Neural cell (in vitro differentiated cells): Measurements from ENCODE around the gene MYO18A. TPM values are rescaled to one million over a fixed set of nuclear protein-coding genes. Genes with fewer than 3 reads are reported as not detected.

Experiments used
- H2AFZ ChIP-seq: fragments of 200-600, 300-800 bp; sonication (generic), shearing (Covaris generic); 2 replicates; pipeline ENCODE4 v1.6.0; 2014; ENCODE audit warnings: low read depth, mild to moderate bottlenecking, antibody characterized with exemption, low read length, moderate library complexity
- H3F3A ChIP-seq: fragments of 200-600 bp; shearing (Covaris generic); 2 replicates; pipeline ENCODE4 v1.6.1; 2016; ENCODE audit warnings: mild to moderate bottlenecking, moderate library complexity, mixed read lengths, antibody characterized with exemption, low read length; ENCODE audit not compliant: insufficient read depth, poor library complexity, severe bottlenecking
- H3K27ac ChIP-seq: fragments of 200-600, 300-800 bp; sonication (generic), shearing (Covaris generic); 2 replicates; pipeline ENCODE4 v1.5.1; 2014; ENCODE audit warnings: mild to moderate bottlenecking, low read length, moderate library complexity
- H3K27me3 ChIP-seq: fragments of 300-800, 200-600 bp; sonication (generic), shearing (Covaris generic); 2 replicates; pipeline ENCODE4 v1.6.0; 2014; ENCODE audit warnings: mild to moderate bottlenecking, low read depth, low read length, moderate library complexity; ENCODE audit not compliant: insufficient read depth
- H3K36me3 ChIP-seq: fragments of 300-800, 200-600 bp; sonication (generic), shearing (Covaris generic); 2 replicates; pipeline ENCODE4 v1.5.1; 2014; ENCODE audit warnings: mild to moderate bottlenecking, antibody characterized with exemption, low read length, moderate library complexity; ENCODE audit not compliant: insufficient read depth
- H3K4me2 ChIP-seq: fragments of 300-800, 200-600 bp; sonication (generic), shearing (Covaris generic); 2 replicates; pipeline ENCODE4 v1.6.0; 2014; ENCODE audit warnings: mild to moderate bottlenecking, low read length
- H3K4me3 ChIP-seq: fragments of 300-800, 200-600 bp; sonication (generic), shearing (Covaris generic); 2 replicates; pipeline ENCODE4 v1.5.1; 2014; ENCODE audit warnings: mild to moderate bottlenecking, low read length, moderate library complexity
- H3K79me2 ChIP-seq: fragments of 200-600 bp; shearing (Covaris generic); replicated peaks from 2 replicates; pipeline ENCODE4 v1.6.0; 2014; ENCODE audit warnings: mild to moderate bottlenecking, low read length, moderate library complexity; ENCODE audit not compliant: insufficient read depth
- H3K9ac ChIP-seq: fragments of 300-800, 200-600 bp; sonication (generic), shearing (Covaris generic); 2 replicates; pipeline ENCODE4 v1.6.1; 2016; ENCODE audit warnings: mild to moderate bottlenecking, low read length, mixed read lengths
- H3K9me2 ChIP-seq: fragments of 200-600 bp; shearing (Covaris generic); 2 replicates; pipeline ENCODE4 v1.6.1; 2016; ENCODE audit warnings: mild to moderate bottlenecking, low read length, mixed read lengths; ENCODE audit not compliant: insufficient read depth
- H3K9me3 ChIP-seq: fragments of 200-600, 300-800 bp; sonication (generic), shearing (Covaris generic); 2 replicates; pipeline ENCODE4 v1.6.1; 2016; ENCODE audit warnings: mild to moderate bottlenecking, mixed run types, low read length, moderate library complexity, mixed read lengths
- H4K20me1 ChIP-seq: fragments of 200-600 bp; shearing (Covaris generic); 2 replicates; pipeline ENCODE4 v1.6.1; 2016; ENCODE audit warnings: mild to moderate bottlenecking, mixed run types; ENCODE audit not compliant: insufficient read depth
- EP300 ChIP-seq: fragments of 450-650 bp; conservative IDR thresholded peaks from 2 replicates; pipeline ENCODE4 v1.6.1; 2014; ENCODE audit warnings: antibody characterized with exemption, mild to moderate bottlenecking, moderate library complexity; ENCODE audit not compliant: poor library complexity, severe bottlenecking
- EZH2 ChIP-seq: fragments of 200-600, 300-800 bp; shearing (Covaris generic), sonication (generic); IDR thresholded peaks from 2 replicates; pipeline ENCODE4 v1.6.1; 2014; ENCODE audit warnings: antibody characterized with exemption, low read length, borderline replicate concordance, mild to moderate bottlenecking; ENCODE audit not compliant: insufficient read depth, poor library complexity, severe bottlenecking
- MXI1 ChIP-seq: fragments of 450-650 bp; conservative IDR thresholded peaks from 2 replicates; pipeline ENCODE4 v1.6.1; 2014; ENCODE audit warnings: antibody characterized with exemption, mild to moderate bottlenecking; ENCODE audit not compliant: poor library complexity, severe bottlenecking
- POLR2AphosphoS5 ChIP-seq: IDR thresholded peaks from 2 replicates; pipeline ENCODE4 v1.6.1; 2012
- RAD21 ChIP-seq: fragments of 450-650 bp; conservative IDR thresholded peaks from 2 replicates; pipeline ENCODE4 v1.6.1; 2014; ENCODE audit warnings: antibody characterized with exemption, mild to moderate bottlenecking, moderate library complexity
- SMC3 ChIP-seq: fragments of 450-650 bp; conservative IDR thresholded peaks from 2 replicates; pipeline ENCODE4 v1.6.1; 2014; ENCODE audit warnings: antibody characterized with exemption, mild to moderate bottlenecking, moderate library complexity; ENCODE audit not compliant: poor library complexity
- TAF1 ChIP-seq: IDR thresholded peaks from 2 replicates; pipeline ENCODE4 v1.6.1; 2012; ENCODE audit warnings: low read depth
- polyA plus RNA-seq: library from polyadenylated mRNA; depleted of rRNA; stranded (reverse); fragments of >200 nt; gene quantifications from 2 replicates; pipeline ENCODE4 v1.2.3, GENCODE V29; 2014
- TF ChIP-seq, protein P1 (sequence below): IDR thresholded peaks from 2 replicates; pipeline ENCODE4 v1.6.1; 2012; ENCODE audit warnings: borderline replicate concordance
- TF ChIP-seq, protein P2 (sequence below): fragments of 450-650 bp; IDR thresholded peaks from 2 replicates; pipeline ENCODE4 v1.5.1; 2014; ENCODE audit warnings: antibody characterized with exemption, mild to moderate bottlenecking, moderate library complexity; ENCODE audit not compliant: poor library complexity, severe bottlenecking

MYO18A gene
- polyA plus RNA-seq, 1 donor from 2014 or later, result 21.6 TPM

DNA sequence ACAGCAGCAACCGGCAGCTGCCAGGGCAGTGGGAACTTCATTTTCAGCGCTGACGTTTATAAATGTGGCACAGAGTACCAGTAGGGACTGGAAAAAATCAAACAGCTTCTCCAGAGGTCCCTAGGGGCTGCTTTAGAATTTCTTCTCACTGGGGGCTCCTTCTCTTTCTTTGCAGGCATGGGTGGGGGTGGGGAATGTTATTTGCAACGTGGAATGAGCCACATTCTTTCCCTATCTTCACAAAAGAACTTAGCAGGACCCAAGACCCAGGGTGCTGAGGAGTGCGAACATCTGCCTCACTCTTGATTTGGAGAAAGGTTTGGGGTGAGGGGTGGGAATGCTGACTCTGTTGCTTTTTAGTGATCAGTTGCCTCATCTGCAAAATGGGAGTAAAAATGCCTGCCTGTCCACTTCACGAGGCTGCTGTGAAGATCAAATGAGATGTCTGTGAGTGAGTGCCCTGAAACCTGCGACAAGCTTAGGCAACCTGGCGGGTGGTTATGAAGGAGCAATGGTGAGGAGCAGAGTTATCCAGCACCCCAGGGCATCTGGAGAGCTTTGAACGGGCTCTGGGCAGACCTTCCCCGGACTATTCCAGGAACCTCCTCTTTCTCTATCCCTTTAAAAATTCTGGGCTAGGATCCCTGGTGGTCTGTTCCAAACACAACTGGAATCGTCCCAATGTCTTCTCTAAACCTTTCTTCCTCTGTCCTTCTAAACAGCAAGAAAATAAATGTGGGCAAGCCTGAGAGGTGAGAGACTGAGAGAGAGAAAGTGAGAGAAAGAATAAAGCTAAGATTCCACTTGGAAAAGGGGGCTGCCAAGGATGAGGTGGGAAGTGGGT, 148.0 kb downstream of the MYO18A start:
- Histone ChIP-seq H3K79me2 (no peaks in the 10 kb centered on the region), H3K4me2 (no peak overlapping the region), H3F3A (no peaks in the 10 kb centered on the region), H3K4me3 (no peak overlapping the region), H3K9ac (no peak overlapping the region), H3K9me3 (peaks cover 6% of the 10 kb centered on the region), H4K20me1 (no peaks in the 10 kb centered on the region), H3K9me2 (no peaks in the 10 kb centered on the region), H2AFZ (no peak overlapping the region), H3K27ac (no peak overlapping the region), H3K27me3 (no peaks in the 10 kb centered on the region), H3K36me3 (no peaks in the 10 kb centered on the region)
- TF ChIP-seq MXI1 (no peak), TAF1 (no peak), SMC3 (no peak), EZH2 (no peak)
- TF ChIP-seq, protein P1, sequence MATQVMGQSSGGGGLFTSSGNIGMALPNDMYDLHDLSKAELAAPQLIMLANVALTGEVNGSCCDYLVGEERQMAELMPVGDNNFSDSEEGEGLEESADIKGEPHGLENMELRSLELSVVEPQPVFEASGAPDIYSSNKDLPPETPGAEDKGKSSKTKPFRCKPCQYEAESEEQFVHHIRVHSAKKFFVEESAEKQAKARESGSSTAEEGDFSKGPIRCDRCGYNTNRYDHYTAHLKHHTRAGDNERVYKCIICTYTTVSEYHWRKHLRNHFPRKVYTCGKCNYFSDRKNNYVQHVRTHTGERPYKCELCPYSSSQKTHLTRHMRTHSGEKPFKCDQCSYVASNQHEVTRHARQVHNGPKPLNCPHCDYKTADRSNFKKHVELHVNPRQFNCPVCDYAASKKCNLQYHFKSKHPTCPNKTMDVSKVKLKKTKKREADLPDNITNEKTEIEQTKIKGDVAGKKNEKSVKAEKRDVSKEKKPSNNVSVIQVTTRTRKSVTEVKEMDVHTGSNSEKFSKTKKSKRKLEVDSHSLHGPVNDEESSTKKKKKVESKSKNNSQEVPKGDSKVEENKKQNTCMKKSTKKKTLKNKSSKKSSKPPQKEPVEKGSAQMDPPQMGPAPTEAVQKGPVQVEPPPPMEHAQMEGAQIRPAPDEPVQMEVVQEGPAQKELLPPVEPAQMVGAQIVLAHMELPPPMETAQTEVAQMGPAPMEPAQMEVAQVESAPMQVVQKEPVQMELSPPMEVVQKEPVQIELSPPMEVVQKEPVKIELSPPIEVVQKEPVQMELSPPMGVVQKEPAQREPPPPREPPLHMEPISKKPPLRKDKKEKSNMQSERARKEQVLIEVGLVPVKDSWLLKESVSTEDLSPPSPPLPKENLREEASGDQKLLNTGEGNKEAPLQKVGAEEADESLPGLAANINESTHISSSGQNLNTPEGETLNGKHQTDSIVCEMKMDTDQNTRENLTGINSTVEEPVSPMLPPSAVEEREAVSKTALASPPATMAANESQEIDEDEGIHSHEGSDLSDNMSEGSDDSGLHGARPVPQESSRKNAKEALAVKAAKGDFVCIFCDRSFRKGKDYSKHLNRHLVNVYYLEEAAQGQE, result no peak
- TF ChIP-seq, protein P2, sequence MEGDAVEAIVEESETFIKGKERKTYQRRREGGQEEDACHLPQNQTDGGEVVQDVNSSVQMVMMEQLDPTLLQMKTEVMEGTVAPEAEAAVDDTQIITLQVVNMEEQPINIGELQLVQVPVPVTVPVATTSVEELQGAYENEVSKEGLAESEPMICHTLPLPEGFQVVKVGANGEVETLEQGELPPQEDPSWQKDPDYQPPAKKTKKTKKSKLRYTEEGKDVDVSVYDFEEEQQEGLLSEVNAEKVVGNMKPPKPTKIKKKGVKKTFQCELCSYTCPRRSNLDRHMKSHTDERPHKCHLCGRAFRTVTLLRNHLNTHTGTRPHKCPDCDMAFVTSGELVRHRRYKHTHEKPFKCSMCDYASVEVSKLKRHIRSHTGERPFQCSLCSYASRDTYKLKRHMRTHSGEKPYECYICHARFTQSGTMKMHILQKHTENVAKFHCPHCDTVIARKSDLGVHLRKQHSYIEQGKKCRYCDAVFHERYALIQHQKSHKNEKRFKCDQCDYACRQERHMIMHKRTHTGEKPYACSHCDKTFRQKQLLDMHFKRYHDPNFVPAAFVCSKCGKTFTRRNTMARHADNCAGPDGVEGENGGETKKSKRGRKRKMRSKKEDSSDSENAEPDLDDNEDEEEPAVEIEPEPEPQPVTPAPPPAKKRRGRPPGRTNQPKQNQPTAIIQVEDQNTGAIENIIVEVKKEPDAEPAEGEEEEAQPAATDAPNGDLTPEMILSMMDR, result no peak

DNA sequence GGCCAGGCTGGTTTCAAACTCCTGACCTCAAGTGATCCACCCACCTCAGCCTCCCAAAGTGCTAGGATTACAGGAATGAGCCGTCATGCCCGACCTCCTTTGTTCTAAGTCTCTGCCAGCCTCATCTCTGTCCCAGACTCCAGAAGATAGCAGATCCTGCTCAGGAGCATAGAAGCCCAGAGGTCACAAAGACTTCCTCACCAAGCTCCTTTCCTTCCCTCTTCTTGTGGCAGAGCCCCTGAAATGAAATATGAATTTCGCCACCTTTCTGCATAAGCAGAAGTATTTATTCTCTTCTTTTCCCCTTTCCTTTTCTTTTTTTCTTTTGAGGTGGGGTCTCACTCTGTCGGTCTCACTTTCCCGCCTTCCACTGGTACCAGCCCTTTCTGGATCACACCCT, 148.7 kb downstream of the MYO18A start:
- H3K4me3 ChIP-seq, result no peak overlapping the region
- no peaks in the 10 kb centered on the region for H4K20me1 ChIP-seq
- peaks cover 6% of the 10 kb centered on the region for H3K9me3 ChIP-seq
- no peak overlapping the region for H3K4me2 ChIP-seq
- H3F3A ChIP-seq, result no peaks in the 10 kb centered on the region
- no peak overlapping the region for H3K9ac ChIP-seq
- no peak overlapping the region for H2AFZ ChIP-seq
- H3K79me2 ChIP-seq, result no peaks in the 10 kb centered on the region
- H3K36me3 ChIP-seq, result no peaks in the 10 kb centered on the region
- H3K9me2 ChIP-seq, result no peaks in the 10 kb centered on the region
- no peak overlapping the region for H3K27ac ChIP-seq
- no peak for TF ChIP-seq SMC3
- no peak for TF ChIP-seq POLR2AphosphoS5
- no peak for TF ChIP-seq RAD21
- TF ChIP-seq, protein P1, result no peak
- TF ChIP-seq, protein P2, result no peak
- no peak for TF ChIP-seq EP300
- no peak for TF ChIP-seq EZH2
- TF ChIP-seq MXI1, result no peak
- TF ChIP-seq TAF1, result no peak
- H3K27me3 ChIP-seq, result no peaks in the 10 kb centered on the region
